Omental fat pad (tissue), 4 donors: Measurements from ENCODE around the gene RRAS2. TPM values are rescaled to one million over a fixed set of nuclear protein-coding genes. Genes with fewer than 3 reads are reported as not detected.
"Not testable (repeated sequence)": the region's sequence is repeated elsewhere in the genome, so short reads cannot be mapped to it uniquely, and the experiment has no call there.

Experiments used
- ATAC-seq: fragments of 150-250 bp; one replicate; pipeline ENCODE4 v1.9.1; 2016; ENCODE audit warnings: mild to moderate bottlenecking, moderate library complexity; ENCODE audit not compliant: low FRiP score
- DNase-seq: peaks from one replicate; pipeline ENCODE4 v3.0.0-alpha.2; 2019; ENCODE audit warnings: low spot score
- CTCF ChIP-seq, 3 donors: fragments of 450-650 bp; IDR thresholded peaks; one replicate each; pipeline ENCODE4 v1.5.1; 2016 to 2017; ENCODE audit warnings: antibody characterized with exemption in 3 of 3, mild to moderate bottlenecking in 3 of 3, moderate library complexity in 2 of 3
- total RNA-seq, 4 donors: library from RNA; depleted of rRNA; stranded (reverse); fragments of >200 nt; gene quantifications; one replicate each; pipeline ENCODE4 v1.1.0, GENCODE V29; 2016

RRAS2 gene
- total RNA-seq, 4 donors from 2014 or later, result 33.9 to 80.3 (median 70.7) TPM

- TF ChIP-seq CTCF (IDR thresholded peaks at IDR 0.05), result peak in 1 of 3 donors; percentile 56
- DNase-seq (no peak), ATAC-seq (peak; percentile 91)
These were observed 58.2 kb downstream of the RRAS2 start for GRCh38 chr11:14300661-14301304.

- ATAC-seq (no peak), DNase-seq (no peak)
- TF ChIP-seq CTCF (IDR thresholded peaks at IDR 0.05), result no peak
These were observed 59.1 kb downstream of the RRAS2 start for GRCh38 chr11:14299921-14300320.

GRCh38 chr11:14290422-14290821 lies 68.6 kb downstream of the RRAS2 start:
- ATAC-seq, result no peak
- no peak for DNase-seq
- TF ChIP-seq CTCF (IDR thresholded peaks at IDR 0.05), result no peak

- ATAC-seq, result no peak
These were observed 70.6 kb downstream of the RRAS2 start for GRCh38 chr11:14288189-14288935.

GRCh38 chr11:14278869-14279268 lies 80.1 kb downstream of the RRAS2 start:
- peak; percentile 32 for ATAC-seq
- not testable (repeated sequence) for DNase-seq

More at GRCh38 chr11:14288189-14288935, 70.6 kb downstream of the RRAS2 start:
- no peak for DNase-seq
- TF ChIP-seq CTCF (IDR thresholded peaks at IDR 0.05), result no peak

- ATAC-seq, result no peak
- no peak for DNase-seq
- no peak for TF ChIP-seq CTCF (IDR thresholded peaks at IDR 0.05)
These were observed 83.9 kb downstream of the RRAS2 start for GRCh38 chr11:14275076-14275475.

GRCh38 chr11:14273895-14274294 lies 85.1 kb downstream of the RRAS2 start:
- no peak for ATAC-seq
- no peak for TF ChIP-seq CTCF (IDR thresholded peaks at IDR 0.05)
- DNase-seq, result no peak
